ENCODE results near the gene DPEP2NB.
"Not testable (repeated sequence)": the region's sequence is repeated elsewhere in the genome, so short reads cannot be mapped to it uniquely, and the experiment has no call there.

GRCh38 chr16:67998779-67999688 is 16.7 kb downstream of the DPEP2NB start, which contains the start of gene DPEP2:
- TF ChIP-seq CTCF (IDR thresholded peaks at IDR 0.05; ENCODE audit: low read depth, low read length, missing input control); REST (IDR thresholded peaks at IDR 0.05); FOXA2 (IDR thresholded peaks at IDR 0.05); RAD21 (IDR thresholded peaks at IDR 0.05); YY1 (IDR thresholded peaks at IDR 0.05); TAF1 (conservative IDR thresholded peaks at IDR 0.05); MAX (IDR thresholded peaks at IDR 0.05); GABPA (IDR thresholded peaks at IDR 0.05 in 1 of 2, conservative IDR thresholded peaks at IDR 0.05 in 1 of 2); ATF3 (IDR thresholded peaks at IDR 0.05); HNF4G (IDR thresholded peaks at IDR 0.05); JUND (IDR thresholded peaks at IDR 0.05); FOXA1 (IDR thresholded peaks at IDR 0.05): not testable (repeated sequence)

Data from liver (tissue), 3 donors.